Testis (tissue), 2 donors: ENCODE data around the gene ANAPC5.

Source experiments
- CTCF ChIP-seq, 3 experiments: fragments of 450-650 bp in 2 of 3; fragments of 200-600 bp in 1 of 3; sonication (generic) in 1 of 3; IDR thresholded peaks; one replicate each; pipeline ENCODE4 v1.5.1; 2016 to 2019; ENCODE audit warnings: antibody characterized with exemption in 3 of 3, mild to moderate bottlenecking in 2 of 3, moderate library complexity in 1 of 3
- POLR2A ChIP-seq: fragments of 450-650 bp; IDR thresholded peaks from one replicate; pipeline ENCODE4 v1.6.1; 2017; ENCODE audit warnings: antibody characterized with exemption, mild to moderate bottlenecking, moderate library complexity

- TF ChIP-seq CTCF (IDR thresholded peaks at IDR 0.05): no peak
- TF ChIP-seq POLR2A: no peak
These were observed 63.9 kb downstream of the ANAPC5 start for GRCh38 chr12:121288158-121288845.
